Activated T-helper 17 cell treated with anti-CD3 and anti-CD28 coated beads, Interleukin-2, amount 50 U/mL, for 72 hours (primary cell): ENCODE data around the gene UFL1. TPM values are rescaled to one million over a fixed set of nuclear protein-coding genes. Genes with fewer than 3 reads are reported as not detected.

ENCODE experiments used
- total RNA-seq, 2 donors: library from RNA; stranded (reverse); gene quantifications; one replicate each; pipeline ENCODE4 v1.2.3, GENCODE V29; 2022

The UFL1 gene
- total RNA-seq, 2 donors from 2014 or later, result 20.9 to 26.3 TPM

Other genes starting within 250 kb of the UFL1 start
- not detected for gene FHL5, start 41.3 kb downstream of the UFL1 start, total RNA-seq